ENCODE measurements around the gene SAYSD1.
A peak's percentile ranks its signal among the peaks of the same experiment; 100 is the strongest.

Gene SAYSD1

DNA sequence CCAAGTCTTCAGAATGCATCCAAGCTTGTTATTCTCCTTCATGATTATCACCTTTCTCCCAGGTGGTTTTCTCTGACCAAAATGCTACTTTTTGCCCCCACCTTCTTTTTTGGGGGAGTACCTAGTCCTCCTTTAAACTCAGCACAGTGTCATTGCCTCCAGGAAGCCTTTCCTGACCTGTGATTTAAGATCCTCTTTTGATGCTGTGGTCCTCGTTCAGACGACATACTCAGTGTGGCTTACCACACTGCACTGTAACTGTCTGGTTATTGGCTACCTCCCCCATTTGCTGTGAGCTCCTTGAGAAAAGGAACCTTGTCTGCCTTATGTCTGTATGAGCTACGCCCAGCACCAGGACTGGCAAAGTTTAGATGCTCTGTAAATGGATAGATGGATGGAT, 14.6 kb downstream of the SAYSD1 start:
- no peak overlapping the region for H3K4me3 ChIP-seq (ENCODE audit: low read depth, low read length)
- TF ChIP-seq, protein P1, sequence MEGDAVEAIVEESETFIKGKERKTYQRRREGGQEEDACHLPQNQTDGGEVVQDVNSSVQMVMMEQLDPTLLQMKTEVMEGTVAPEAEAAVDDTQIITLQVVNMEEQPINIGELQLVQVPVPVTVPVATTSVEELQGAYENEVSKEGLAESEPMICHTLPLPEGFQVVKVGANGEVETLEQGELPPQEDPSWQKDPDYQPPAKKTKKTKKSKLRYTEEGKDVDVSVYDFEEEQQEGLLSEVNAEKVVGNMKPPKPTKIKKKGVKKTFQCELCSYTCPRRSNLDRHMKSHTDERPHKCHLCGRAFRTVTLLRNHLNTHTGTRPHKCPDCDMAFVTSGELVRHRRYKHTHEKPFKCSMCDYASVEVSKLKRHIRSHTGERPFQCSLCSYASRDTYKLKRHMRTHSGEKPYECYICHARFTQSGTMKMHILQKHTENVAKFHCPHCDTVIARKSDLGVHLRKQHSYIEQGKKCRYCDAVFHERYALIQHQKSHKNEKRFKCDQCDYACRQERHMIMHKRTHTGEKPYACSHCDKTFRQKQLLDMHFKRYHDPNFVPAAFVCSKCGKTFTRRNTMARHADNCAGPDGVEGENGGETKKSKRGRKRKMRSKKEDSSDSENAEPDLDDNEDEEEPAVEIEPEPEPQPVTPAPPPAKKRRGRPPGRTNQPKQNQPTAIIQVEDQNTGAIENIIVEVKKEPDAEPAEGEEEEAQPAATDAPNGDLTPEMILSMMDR (IDR thresholded peaks at IDR 0.05; ENCODE audit: low read depth, low read length, missing control alignments): no peak
- DNase-seq (ENCODE audit: low read depth): no peak

DNA sequence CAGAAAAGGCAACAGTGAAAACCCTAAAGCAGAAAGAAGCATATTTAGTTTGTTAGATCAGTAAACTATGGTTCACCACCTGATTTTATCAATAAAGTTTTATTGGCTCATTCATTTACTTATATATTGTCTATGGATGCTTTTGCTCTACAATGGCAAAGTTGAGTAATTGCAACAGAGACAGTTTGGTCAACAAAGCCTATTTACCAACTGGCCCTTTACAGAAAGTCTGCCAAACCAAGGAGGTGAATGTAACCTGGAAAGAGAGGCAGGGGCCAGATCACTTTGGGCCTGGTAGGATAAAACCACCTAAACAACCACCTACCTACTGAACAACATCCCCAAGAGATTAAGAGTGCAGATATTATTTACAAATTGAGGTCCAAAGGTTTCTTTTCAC, 19.4 kb downstream of the SAYSD1 start:
- H3K4me3 ChIP-seq (ENCODE audit: low read depth, low read length): no peak overlapping the region
- TF ChIP-seq, protein P1 (IDR thresholded peaks at IDR 0.05; ENCODE audit: low read depth, low read length, missing control alignments): no peak
- no peak for DNase-seq (ENCODE audit: low read depth)

- TF ChIP-seq, protein P1 (IDR thresholded peaks at IDR 0.05; ENCODE audit: low read depth, low read length, missing control alignments): no peak
- no peak for DNase-seq (ENCODE audit: low read depth)
- H3K4me3 ChIP-seq (ENCODE audit: low read depth, low read length): no peak overlapping the region
Measured at GRCh38 chr6:39093149-39093708, 21.8 kb downstream of the SAYSD1 start.

- TF ChIP-seq, protein P1 (IDR thresholded peaks at IDR 0.05; ENCODE audit: low read depth, low read length, missing control alignments): no peak
- no peak overlapping the region for H3K4me3 ChIP-seq (ENCODE audit: low read depth, low read length)
- DNase-seq (ENCODE audit: low read depth): no peak
Measured at GRCh38 chr6:39092124-39092523, 22.9 kb downstream of the SAYSD1 start.

DNA sequence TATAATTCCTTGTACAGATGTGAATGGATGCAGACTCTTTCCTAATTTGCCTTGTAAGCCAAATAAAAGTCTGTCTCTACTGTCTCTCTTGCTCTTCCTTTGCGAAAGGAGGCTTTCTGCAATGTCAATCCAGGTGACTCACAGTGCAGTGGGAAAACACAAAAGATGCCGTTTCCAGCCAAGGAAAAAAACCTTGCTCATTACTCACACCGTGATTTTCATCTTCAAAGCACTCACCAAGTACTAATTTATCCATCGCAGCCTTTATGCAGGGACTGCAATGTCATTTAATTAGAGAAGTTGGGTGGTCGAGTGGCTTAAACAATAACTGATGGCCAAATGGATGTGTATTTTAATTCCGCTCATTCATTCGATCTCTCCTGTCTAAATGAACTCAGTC, 23.8 kb downstream of the SAYSD1 start:
- TF ChIP-seq, protein P1 (IDR thresholded peaks at IDR 0.05; ENCODE audit: low read depth, low read length, missing control alignments): no peak
- no peak overlapping the region for H3K4me3 ChIP-seq (ENCODE audit: low read depth, low read length)
- DNase-seq (ENCODE audit: low read depth): no peak

DNA sequence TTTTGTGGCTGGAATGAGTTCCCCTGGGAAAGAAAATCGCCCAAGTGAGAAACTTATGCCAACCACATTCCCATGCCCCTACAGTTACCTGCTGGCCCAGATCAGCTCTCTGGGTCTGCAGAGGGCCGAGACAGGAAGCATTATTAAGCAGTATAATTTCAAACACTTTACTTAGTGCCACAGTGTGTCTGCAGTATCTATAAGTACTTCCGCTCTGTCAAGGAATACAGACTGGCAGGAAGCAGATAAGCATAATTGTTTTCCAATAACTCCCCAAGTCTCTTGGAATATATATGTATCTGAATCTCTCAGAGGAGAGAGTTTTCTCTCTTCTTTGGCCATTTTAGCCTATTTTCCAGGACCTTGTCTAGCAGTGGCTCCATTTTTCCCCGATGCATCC, 24.9 kb downstream of the SAYSD1 start:
- H3K4me3 ChIP-seq (ENCODE audit: low read depth, low read length): no peak overlapping the region
- no peak for DNase-seq (ENCODE audit: low read depth)
- TF ChIP-seq, protein P1 (IDR thresholded peaks at IDR 0.05; ENCODE audit: low read depth, low read length, missing control alignments): no peak

DNA sequence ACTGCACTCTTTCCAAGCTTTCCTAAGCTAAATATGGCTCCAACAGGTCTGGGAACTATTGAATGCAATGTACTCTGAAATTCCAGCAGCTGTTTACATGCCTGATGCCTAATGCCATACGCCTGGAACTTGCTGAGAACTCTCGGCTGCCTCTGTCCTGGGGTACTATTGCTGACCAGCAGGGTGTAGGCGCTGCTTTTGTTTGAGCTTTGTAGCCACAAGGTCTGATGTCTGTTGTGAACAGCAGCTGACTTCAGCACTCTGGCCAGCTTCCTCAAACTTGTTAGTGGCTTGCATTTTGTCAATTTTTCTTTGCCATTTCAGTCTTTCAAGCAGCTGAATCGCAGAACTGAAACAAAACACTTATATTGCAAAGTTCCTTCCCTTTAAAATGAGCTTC, 26.7 kb downstream of the SAYSD1 start:
- DNase-seq (ENCODE audit: low read depth): no peak
- TF ChIP-seq, protein P1 (IDR thresholded peaks at IDR 0.05; ENCODE audit: low read depth, low read length, missing control alignments): peak; percentile 19
- H3K4me3 ChIP-seq (ENCODE audit: low read depth, low read length): no peak overlapping the region
